Sigmoid colon (tissue), 7 donors: ENCODE results near the gene ZNF77. TPM values are rescaled to one million over a fixed set of nuclear protein-coding genes. Genes with fewer than 3 reads are reported as not detected.
"Not testable (repeated sequence)": the region's sequence is repeated elsewhere in the genome, so short reads cannot be mapped to it uniquely, and the experiment has no call there.

Experiments
- DNase-seq: peaks from one replicate; pipeline ENCODE4 v3.0.0-alpha.2; 2019
- H3K27ac ChIP-seq, 4 donors: fragments of 200-600 bp; sonication (generic); one replicate each; pipeline ENCODE4 v1.5.1; 2016 to 2019; ENCODE audit warnings: mild to moderate bottlenecking in 1 of 4
- H3K27me3 ChIP-seq, 3 donors: fragments of 200-600 bp; sonication (generic); one replicate each; pipeline ENCODE4 v1.5.1; 2019; ENCODE audit warnings: mild to moderate bottlenecking in 1 of 3
- H3K36me3 ChIP-seq, 4 donors: fragments of 200-600 bp; sonication (generic); one replicate each; pipeline ENCODE4 v1.5.1; 2016 to 2019
- H3K4me1 ChIP-seq, 4 donors: fragments of 200-600 bp; sonication (generic); one replicate each; pipeline ENCODE4 v1.5.1; 2017 to 2019
- H3K4me3 ChIP-seq, 4 donors: fragments of 200-600 bp; sonication (generic); one replicate each; pipeline ENCODE4 v1.5.1; 2017 to 2019; ENCODE audit warnings: mild to moderate bottlenecking in 2 of 4, moderate library complexity in 1 of 4
- H3K9me3 ChIP-seq, 4 donors: fragments of 200-600 bp in 3 of 4; sonication (generic) in 3 of 4; one replicate each; pipeline versions ENCODE4 v1.5.1 to v1.6.1; 2013 to 2019
- EP300 ChIP-seq, 4 donors: sonication (generic); formaldehyde crosslinking; IDR thresholded peaks; one replicate each; pipeline ENCODE4 v1.6.1; 2017; ENCODE audit warnings: antibody characterized with exemption in 4 of 4
- POLR2A ChIP-seq, 2 donors: fragments of 450-650 bp; IDR thresholded peaks; one replicate each; pipeline ENCODE4 v1.6.1; 2016; ENCODE audit warnings: antibody characterized with exemption in 2 of 2, mild to moderate bottlenecking in 2 of 2, moderate library complexity in 2 of 2
- POLR2AphosphoS5 ChIP-seq, 4 donors: sonication (generic); formaldehyde crosslinking; IDR thresholded peaks; one replicate each; pipeline ENCODE4 v1.6.1; 2017; ENCODE audit warnings: antibody characterized with exemption in 4 of 4
- WGBS, 2 donors: extraction: QIAGEN DNeasy Blood & Tissue Kit; methylation state at CpG; one replicate each; pipeline ENCODE4 v1.1.7; 2013; 5-methylcytosine and 5-hydroxymethylcytosine counted together
- intact Hi-C: fragments of 100-400 bp; cut with DNase I; formaldehyde crosslinking; loops from one replicate; pipeline ENCODE4 v1.15.1; 2023
- polyA plus RNA-seq, 3 donors: library from polyadenylated mRNA; stranded (reverse); fragments of 200-250 nt; gene quantifications; one replicate each; pipeline ENCODE4 v1.2.3, GENCODE V29; 2013
- total RNA-seq, 4 donors: library from RNA; depleted of rRNA; stranded (reverse); fragments of >200 nt; gene quantifications; one replicate each; pipeline ENCODE4 v1.1.0, GENCODE V29; 2016
- TF ChIP-seq, protein P1 (sequence below), 4 experiments: fragments of 450-650 bp in 3 of 4; fragments of 200-600 bp in 1 of 4; IDR thresholded peaks; one replicate each; pipeline ENCODE4 v1.5.1; 2016 to 2019; ENCODE audit warnings: antibody characterized with exemption in 4 of 4, mild to moderate bottlenecking in 3 of 4, moderate library complexity in 2 of 4
- donor health status: healthy with polysubstance abuse.
- donor health status: Bipolar disorder and iron deficiency.
- donor health status: healthy.

Gene ZNF77
- total and polyA plus RNA-seq, 7 donors: 1.8 to 8.2 (median 3.4) TPM

DNA sequence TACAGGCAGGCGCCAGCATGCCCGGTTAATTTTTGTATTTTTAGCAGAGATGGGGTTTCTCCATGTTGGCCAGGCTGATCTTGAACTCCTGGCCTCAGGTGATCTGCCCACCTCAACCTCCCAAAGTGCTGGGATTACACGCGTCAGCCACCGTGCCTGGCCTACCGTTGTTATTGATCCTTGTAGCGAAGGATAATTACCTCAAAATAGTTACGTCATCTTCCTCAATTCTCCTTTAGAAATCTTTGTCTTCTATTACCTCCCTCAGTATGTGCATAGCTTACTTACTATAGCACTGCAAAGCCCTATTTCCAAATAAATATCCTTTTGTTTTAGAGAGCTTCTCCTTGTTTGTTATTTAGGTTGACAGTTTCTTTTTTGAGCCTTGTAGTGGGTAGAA is 23.2 kb upstream of the ZNF77 start:
- Histone ChIP-seq H3K4me3 (no peak overlapping the region), H3K9me3 (no peaks in the 10 kb centered on the region), H3K27ac (no peak overlapping the region), H3K4me1 (peaks cover 0 to 18% (median 17%) of the 10 kb centered on the region in 4 donors), H3K27me3 (no peaks in the 10 kb centered on the region), H3K36me3 (no peaks in the 10 kb centered on the region)
- WGBS, 2 donors: 79 to 87% methylated on average over 8 of the region's 8 CpGs
- intact Hi-C loops: no loop called here
- DNase-seq: no peak
- no peak for TF ChIP-seq POLR2AphosphoS5 (IDR thresholded peaks at IDR 0.05)
- TF ChIP-seq POLR2A (IDR thresholded peaks at IDR 0.05): no peak
- TF ChIP-seq EP300 (IDR thresholded peaks at IDR 0.05): no peak
- TF ChIP-seq, protein P1, sequence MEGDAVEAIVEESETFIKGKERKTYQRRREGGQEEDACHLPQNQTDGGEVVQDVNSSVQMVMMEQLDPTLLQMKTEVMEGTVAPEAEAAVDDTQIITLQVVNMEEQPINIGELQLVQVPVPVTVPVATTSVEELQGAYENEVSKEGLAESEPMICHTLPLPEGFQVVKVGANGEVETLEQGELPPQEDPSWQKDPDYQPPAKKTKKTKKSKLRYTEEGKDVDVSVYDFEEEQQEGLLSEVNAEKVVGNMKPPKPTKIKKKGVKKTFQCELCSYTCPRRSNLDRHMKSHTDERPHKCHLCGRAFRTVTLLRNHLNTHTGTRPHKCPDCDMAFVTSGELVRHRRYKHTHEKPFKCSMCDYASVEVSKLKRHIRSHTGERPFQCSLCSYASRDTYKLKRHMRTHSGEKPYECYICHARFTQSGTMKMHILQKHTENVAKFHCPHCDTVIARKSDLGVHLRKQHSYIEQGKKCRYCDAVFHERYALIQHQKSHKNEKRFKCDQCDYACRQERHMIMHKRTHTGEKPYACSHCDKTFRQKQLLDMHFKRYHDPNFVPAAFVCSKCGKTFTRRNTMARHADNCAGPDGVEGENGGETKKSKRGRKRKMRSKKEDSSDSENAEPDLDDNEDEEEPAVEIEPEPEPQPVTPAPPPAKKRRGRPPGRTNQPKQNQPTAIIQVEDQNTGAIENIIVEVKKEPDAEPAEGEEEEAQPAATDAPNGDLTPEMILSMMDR (IDR thresholded peaks at IDR 0.05): no peak

DNA sequence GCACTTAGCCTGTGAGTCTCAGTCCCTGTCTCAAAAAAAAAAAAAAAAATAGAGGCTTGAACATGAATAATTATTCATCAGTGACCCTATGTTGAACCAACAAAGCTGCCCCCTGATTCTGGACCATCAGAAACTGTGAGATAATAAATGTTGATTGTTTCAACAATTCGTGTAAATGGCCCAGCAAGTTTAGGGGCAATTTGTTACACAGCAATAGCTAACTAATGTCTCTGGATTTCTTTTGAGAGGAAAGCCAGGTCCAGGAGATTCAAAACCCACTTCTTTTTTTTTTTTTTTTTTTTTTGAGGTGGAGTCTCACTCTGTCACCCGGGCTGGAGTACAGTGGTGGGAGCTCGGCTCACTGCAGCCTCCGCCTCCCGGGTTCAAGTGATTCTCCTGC is 20.1 kb upstream of the ZNF77 start:
- Histone ChIP-seq H3K4me1 (peaks cover 0 to 16% (median 9%) of the 10 kb centered on the region in 4 donors), H3K4me3 (no peak overlapping the region), H3K9me3 (no peaks in the 10 kb centered on the region), H3K36me3 (no peaks in the 10 kb centered on the region), H3K27ac (no peak overlapping the region), H3K27me3 (no peaks in the 10 kb centered on the region)
- 98 to 99% methylated on average over 5 of the region's 5 CpGs for WGBS, 2 donors
- TF ChIP-seq, protein P1 (IDR thresholded peaks at IDR 0.05): no peak
- no peak for TF ChIP-seq EP300 (IDR thresholded peaks at IDR 0.05)
- TF ChIP-seq POLR2AphosphoS5 (IDR thresholded peaks at IDR 0.05): no peak
- TF ChIP-seq POLR2A (IDR thresholded peaks at IDR 0.05): no peak
- intact Hi-C loops: no loop called here
- no peak for DNase-seq

DNA sequence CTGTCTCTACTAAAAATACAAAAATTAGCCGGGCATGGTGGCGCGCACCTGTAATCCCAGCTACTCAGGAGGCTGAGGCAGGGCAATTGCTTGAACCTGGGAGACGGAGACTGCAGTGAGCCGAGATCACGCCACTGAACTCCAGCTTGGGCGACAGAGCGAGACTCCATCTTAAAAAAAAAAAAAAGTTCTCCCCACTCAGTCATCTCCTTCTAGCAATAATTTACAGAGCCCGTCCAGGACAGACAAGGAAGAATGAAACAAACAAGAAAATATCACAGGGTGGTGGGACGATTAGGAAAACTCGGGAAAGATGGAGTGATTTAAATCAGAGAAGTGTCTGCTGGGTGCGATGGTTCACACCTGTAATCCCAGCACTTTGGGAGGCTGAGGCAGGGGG is 18.9 kb upstream of the ZNF77 start:
- H3K27me3 ChIP-seq: not testable (repeated sequence)
- 67 to 81% methylated on average over 12 of the region's 12 CpGs for WGBS, 2 donors
- intact Hi-C loops: loop anchor here (2.0 kb wide), 3 partner anchors 111 to 199 kb away; no protein-coding TSS in a partner anchor

DNA sequence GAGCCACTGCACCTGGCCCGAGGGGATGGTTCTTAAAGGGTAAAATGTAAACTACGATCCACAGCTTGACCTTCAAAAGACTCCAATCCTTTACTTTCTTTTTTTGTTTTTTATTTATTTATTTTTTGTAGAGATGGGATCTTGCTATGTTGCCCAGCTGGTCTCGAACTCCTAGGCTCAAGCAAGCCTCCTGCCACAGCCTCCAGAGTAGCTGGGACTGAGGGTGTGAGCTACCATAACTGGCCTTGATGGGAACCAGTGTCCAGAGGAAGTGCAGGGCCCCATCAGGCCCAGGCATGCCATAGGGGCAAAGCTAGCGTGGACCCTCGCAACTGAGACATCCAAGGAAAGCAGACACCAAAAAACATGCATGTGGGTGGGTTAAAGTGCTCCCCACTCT is 18.4 kb upstream of the ZNF77 start:
- H3K9me3 ChIP-seq: no peaks in the 10 kb centered on the region
- no peaks in the 10 kb centered on the region for H3K36me3 ChIP-seq
- H3K4me3 ChIP-seq: no peak overlapping the region
- H3K4me1 ChIP-seq: peaks cover 0 to 4% (median 0%) of the 10 kb centered on the region in 4 donors
- DNase-seq: no peak
- whole genome bisulfite sequencing, 2 donors: 90 to 92% methylated on average over 5 of the region's 5 CpGs
- intact Hi-C loops: loop anchor here (2.0 kb wide), 3 partner anchors 112 to 200 kb away; no protein-coding TSS in a partner anchor
- TF ChIP-seq EP300 (IDR thresholded peaks at IDR 0.05) (no peak), POLR2AphosphoS5 (IDR thresholded peaks at IDR 0.05) (no peak), POLR2A (IDR thresholded peaks at IDR 0.05) (no peak)
- TF ChIP-seq, protein P1 (IDR thresholded peaks at IDR 0.05): no peak
- no peaks in the 10 kb centered on the region for H3K27me3 ChIP-seq
- no peak overlapping the region for H3K27ac ChIP-seq

More for the DNA sequence above, 18.9 kb upstream of the ZNF77 start:
- not testable (repeated sequence) for H3K9me3 ChIP-seq, H3K4me1 ChIP-seq, H3K4me3 ChIP-seq, DNase-seq, H3K27ac ChIP-seq, H3K36me3 ChIP-seq

DNA sequence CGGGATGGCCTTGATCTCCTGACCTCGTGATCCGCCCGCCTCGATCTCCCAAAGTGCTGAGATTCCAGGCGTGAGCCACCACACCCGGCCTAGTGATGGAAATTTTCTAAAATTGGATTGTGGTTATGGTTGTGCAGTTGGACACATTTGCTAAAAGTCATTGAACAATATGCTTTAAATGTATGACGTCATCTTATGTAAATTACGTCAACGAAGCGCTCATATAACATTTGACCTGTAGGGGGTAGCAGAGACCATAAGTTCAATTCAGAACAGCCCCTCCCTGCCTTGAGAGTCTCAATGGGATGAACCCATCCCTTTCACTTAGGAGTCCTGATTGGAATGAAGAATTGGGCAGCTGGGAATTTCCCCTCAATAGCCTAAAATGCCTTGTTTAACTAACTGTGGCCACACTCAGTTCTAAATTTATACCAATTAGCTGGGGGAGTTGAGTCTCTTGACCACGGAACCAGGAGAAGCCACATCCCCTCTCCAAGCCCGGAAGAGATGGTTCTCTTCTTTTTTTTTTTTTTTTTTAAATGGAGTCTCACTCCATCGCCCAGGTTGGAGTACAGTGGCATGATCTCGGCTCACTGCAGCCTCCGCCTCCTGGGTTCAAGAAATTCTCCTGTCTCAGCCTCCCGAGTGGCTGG is 17.4 kb upstream of the ZNF77 start:
- no peaks in the 10 kb centered on the region for H3K9me3 ChIP-seq
- peak overlapping the region in 1 of 4 donors; percentile 7 for H3K4me3 ChIP-seq
- WGBS, 2 donors: 20 to 37% methylated on average over 17 of the region's 17 CpGs
- H3K4me1 ChIP-seq: peaks cover 0 to 3% (median 0%) of the 10 kb centered on the region in 4 donors
- H3K36me3 ChIP-seq: no peaks in the 10 kb centered on the region
- no peak for TF ChIP-seq POLR2A (IDR thresholded peaks at IDR 0.05)
- no peak for TF ChIP-seq EP300 (IDR thresholded peaks at IDR 0.05)
- peak in 1 of 4 donors; percentile 6 for TF ChIP-seq POLR2AphosphoS5 (IDR thresholded peaks at IDR 0.05)
- TF ChIP-seq, protein P1 (IDR thresholded peaks at IDR 0.05): peak; percentile 69 to 96 (median 84)
- no peak overlapping the region for H3K27ac ChIP-seq
- no peak for DNase-seq
- intact Hi-C loops: loop anchor here (2.0 kb wide), 3 partner anchors 113 to 201 kb away; no protein-coding TSS in a partner anchor
- no peaks in the 10 kb centered on the region for H3K27me3 ChIP-seq
